Keratinocyte (primary cell): Measurements from ENCODE around the gene NGEF. TPM values are rescaled to one million over a fixed set of nuclear protein-coding genes. Genes with fewer than 3 reads are reported as not detected.

Experiments used
- DNase-seq: peaks from one replicate; pipeline ENCODE4 v3.0.0-alpha.2; 2011; ENCODE audit warnings: low read depth, missing footprints, low spot score
- FAIRE-seq: peaks from 2 replicates; lab custom pipeline; 2011; peaks lifted over from hg19 to GRCh38; lab: Jason Lieb, UNC
- H2AFZ ChIP-seq: 2 replicates; pipeline ENCODE4 v1.6.0; 2012; ENCODE audit warnings: low read length, control low read depth, inconsistent platforms; ENCODE audit not compliant: control insufficient read depth
- H3K27ac ChIP-seq: 2 replicates; pipeline ENCODE4 v1.5.1; 2011; ENCODE audit warnings: low read length; ENCODE audit not compliant: control insufficient read depth, insufficient read depth
- H3K27me3 ChIP-seq: 3 replicates; pipeline ENCODE4 v1.6.0; 2011; ENCODE audit warnings: low read length; ENCODE audit not compliant: control insufficient read depth, insufficient read depth; ENCODE audit errors: extremely low read depth
- H3K36me3 ChIP-seq, 2 experiments: 2 replicates in 1 of 2; 3 replicates in 1 of 2; pipeline ENCODE4 v1.5.1; 2011; ENCODE audit warnings: low read length in 2 of 2, mild to moderate bottlenecking in 1 of 2; ENCODE audit not compliant: control insufficient read depth in 2 of 2, insufficient read depth in 2 of 2; ENCODE audit errors: extremely low read depth in 1 of 2
- H3K4me1 ChIP-seq: 3 replicates; pipeline ENCODE4 v1.5.1; 2011; ENCODE audit warnings: low read length; ENCODE audit not compliant: control insufficient read depth, insufficient read depth; ENCODE audit errors: extremely low read depth
- H3K4me2 ChIP-seq: 3 replicates; pipeline ENCODE4 v1.6.0; 2011; ENCODE audit warnings: low read depth, low read length; ENCODE audit not compliant: control insufficient read depth, insufficient read depth; ENCODE audit errors: extremely low read depth
- H3K4me3 ChIP-seq, 3 experiments: fragments of 200-600 bp in 1 of 3; sonication (generic) in 1 of 3; 2 replicates in 2 of 3; 3 replicates in 1 of 3; pipeline ENCODE4 v1.5.1; 2011 to 2016; ENCODE audit warnings: low read length in 3 of 3, mild to moderate bottlenecking in 3 of 3, control low read depth in 2 of 3, inconsistent platforms in 1 of 3, low read depth in 1 of 3, mixed read lengths in 1 of 3, mixed run types in 1 of 3, moderate library complexity in 1 of 3; ENCODE audit not compliant: control insufficient read depth in 2 of 3, insufficient read depth in 2 of 3; ENCODE audit errors: extremely low read depth in 1 of 3
- H3K79me2 ChIP-seq: 2 replicates; pipeline ENCODE4 v1.6.0; 2012; ENCODE audit warnings: low read length; ENCODE audit not compliant: control insufficient read depth, insufficient read depth
- H3K9ac ChIP-seq: 3 replicates; pipeline ENCODE4 v1.6.0; 2011; ENCODE audit warnings: low read length; ENCODE audit not compliant: control insufficient read depth, insufficient read depth; ENCODE audit errors: extremely low read depth
- H3K9me1 ChIP-seq: 3 replicates; pipeline ENCODE4 v1.6.0; 2011; ENCODE audit warnings: low read length; ENCODE audit not compliant: control insufficient read depth, insufficient read depth; ENCODE audit errors: extremely low read depth
- H3K9me3 ChIP-seq: 2 replicates; pipeline ENCODE4 v1.5.1; 2012; ENCODE audit warnings: low read depth, low read length; ENCODE audit not compliant: control insufficient read depth
- H4K20me1 ChIP-seq: 3 replicates; pipeline ENCODE4 v1.6.0; 2011; ENCODE audit warnings: low read length; ENCODE audit not compliant: control insufficient read depth, insufficient read depth; ENCODE audit errors: extremely low read depth
- CTCF ChIP-seq, 3 experiments: IDR thresholded peaks in 1 of 3; conservative IDR thresholded peaks in 1 of 3; optimal IDR thresholded peaks in 1 of 3; 2 replicates in 2 of 3; 3 replicates in 1 of 3; pipeline versions ENCODE3 to v1.5.1; 2011; ENCODE audit warnings: low read length in 3 of 3, mild to moderate bottlenecking in 3 of 3, moderate library complexity in 2 of 3, control low read depth in 1 of 3, inconsistent platforms in 1 of 3; ENCODE audit not compliant: insufficient read depth in 2 of 3; ENCODE audit errors: extremely low read depth in 1 of 3
- EZH2 ChIP-seq: IDR thresholded peaks from one replicate; pipeline ENCODE4 v1.6.1; 2012; ENCODE audit warnings: inconsistent platforms, mild to moderate bottlenecking, low read length, moderate library complexity
- dilution Hi-C: fragments of 300-500 bp; cut with MboI; formaldehyde crosslinking; loops from one replicate; pipeline ENCODE4 v1.7.0; 2020; ENCODE audit warnings: low sequenced_read_pairs; ENCODE audit not compliant: extremely low pct_ligation_motif_present
- polyA plus RNA-seq, 5 experiments: library from polyadenylated mRNA; depleted of rRNA in 3 of 5; stranded (reverse) in 3 of 5; stranded (forward) in 1 of 5; unstranded in 1 of 5; fragments of >200 nt; gene quantifications; 1 replicate in 1 of 5; 2 replicates in 3 of 5; 3 replicates in 1 of 5; pipeline versions ENCODE4 v1.2.1 to v1.2.3, GENCODE V29; 2011 to 2012; ENCODE audit warnings: missing spikeins in 2 of 5, low read depth in 1 of 5, low replicate concordance in 1 of 5

Gene NGEF
- polyA plus RNA-seq, 1 donor (not counting 4 experiments of a cell fraction or from before 2014, with no cell fraction given), result 0.17 TPM

- peaks cover 5% of the 10 kb centered on the region for H3K27me3 ChIP-seq
- H3K36me3 ChIP-seq, result no peaks in the 10 kb centered on the region
- peaks cover 1% of the 10 kb centered on the region for H3K4me1 ChIP-seq
- H3K4me3 ChIP-seq, result no peak overlapping the region
- H3K9me3 ChIP-seq, result no peaks in the 10 kb centered on the region
- H3K79me2 ChIP-seq, result no peaks in the 10 kb centered on the region
- FAIRE-seq (no peak), DNase-seq (no peak)
- no peak overlapping the region for H3K27ac ChIP-seq
- dilution Hi-C loops, result no loop called here
- H3K9me1 ChIP-seq, result no peaks in the 10 kb centered on the region
- no peak for TF ChIP-seq CTCF (optimal IDR thresholded peaks at IDR 0.05 in 1 of 3, IDR thresholded peaks at IDR 0.05 in 1 of 3, conservative IDR thresholded peaks at IDR 0.05 in 1 of 3; ENCODE audit: extremely low read depth in 1 of 3, insufficient read depth in 2 of 3, low read length in 3 of 3)
- no peak for TF ChIP-seq EZH2
- no peak overlapping the region for H3K4me2 ChIP-seq
- no peaks in the 10 kb centered on the region for H4K20me1 ChIP-seq
- no peak overlapping the region for H3K9ac ChIP-seq
- no peak overlapping the region for H2AFZ ChIP-seq
Measured at GRCh38 chr2:232886176-232886575, 126.9 kb downstream of the NGEF start.

GRCh38 chr2:232885264-232885961, 127.6 kb downstream of the NGEF start:
- no peak overlapping the region for H3K27ac ChIP-seq
- no peaks in the 10 kb centered on the region for H4K20me1 ChIP-seq
- no peaks in the 10 kb centered on the region for H3K4me1 ChIP-seq
- peaks cover 5% of the 10 kb centered on the region for H3K27me3 ChIP-seq
- no peak overlapping the region for H3K9ac ChIP-seq
- FAIRE-seq, result no peak
- H3K4me3 ChIP-seq, result no peak overlapping the region
- H2AFZ ChIP-seq, result no peak overlapping the region
- no peaks in the 10 kb centered on the region for H3K36me3 ChIP-seq
- DNase-seq, result no peak
- H3K79me2 ChIP-seq, result no peaks in the 10 kb centered on the region
- no peaks in the 10 kb centered on the region for H3K9me1 ChIP-seq
- dilution Hi-C loops, result no loop called here
- H3K4me2 ChIP-seq, result no peak overlapping the region
- H3K9me3 ChIP-seq, result no peaks in the 10 kb centered on the region
- TF ChIP-seq EZH2, result no peak
